GM18867 (cell line): ENCODE data around the gene TPD52L1.

ENCODE experiments used
- ATAC-seq: cut with Tn5 transposase; IDR thresholded peaks from one replicate; pipeline ENCODE4 v1.9.1; 2021; ENCODE audit warnings: mild to moderate bottlenecking, moderate library complexity; ENCODE audit not compliant: unreplicated experiment

Gene TPD52L1

DNA sequence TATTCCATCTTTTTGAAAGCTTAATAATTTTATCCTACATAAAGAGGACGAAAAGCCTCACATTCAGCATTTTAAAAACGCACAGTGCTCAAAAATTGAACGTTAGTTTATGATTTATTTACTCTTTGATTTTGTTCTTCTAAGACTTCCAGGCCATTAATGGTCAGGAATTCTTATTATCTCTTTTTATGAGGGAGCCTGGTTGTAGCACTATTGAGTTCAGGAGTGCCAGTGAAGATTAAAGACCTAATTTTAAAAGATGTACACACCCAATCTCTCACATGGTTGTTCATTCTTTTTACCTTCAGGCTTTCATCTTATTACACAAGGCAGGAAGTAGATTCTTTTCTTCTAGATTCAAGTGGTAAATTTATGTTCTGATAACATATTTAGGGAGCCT is 79.6 kb downstream of the TPD52L1 start:
- no peak for ATAC-seq

DNA sequence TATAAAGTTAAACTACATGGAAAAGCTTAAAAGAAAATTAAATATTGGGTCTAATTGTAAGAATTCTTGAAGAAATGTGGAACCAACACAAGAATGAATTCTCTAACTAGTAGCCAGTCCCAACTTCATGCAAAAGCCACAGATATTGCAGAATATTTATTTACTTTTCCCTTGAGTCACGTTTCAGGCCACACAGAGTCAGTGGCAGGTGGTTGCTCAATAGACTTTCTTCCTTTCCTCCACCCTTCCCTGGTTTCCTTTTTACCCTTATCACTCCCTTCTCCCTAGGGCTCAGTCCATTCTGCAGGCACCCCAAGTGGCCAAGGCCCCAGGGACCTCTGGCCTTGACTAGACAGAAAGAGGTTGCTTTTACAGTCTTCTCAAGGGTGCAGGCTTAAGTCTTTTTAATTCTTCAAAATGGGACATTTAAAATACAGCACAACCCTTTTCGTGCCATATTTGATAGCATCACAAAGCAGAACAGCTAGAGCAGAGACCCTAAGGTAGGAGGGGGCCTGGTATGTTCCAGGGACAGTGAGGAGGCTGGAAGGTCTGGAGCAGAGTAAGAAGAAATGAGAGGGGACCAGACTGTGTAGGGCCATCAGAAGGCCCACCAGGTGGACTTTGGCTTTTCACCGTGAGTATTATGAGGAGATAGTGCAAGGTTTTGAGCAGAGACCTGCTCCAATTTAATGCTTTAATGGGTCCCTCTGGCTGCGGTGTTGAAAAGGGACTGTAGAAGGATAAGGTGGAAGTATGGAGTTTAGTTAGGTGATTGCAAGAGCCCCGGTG is 83.2 kb downstream of the TPD52L1 start:
- no peak for ATAC-seq

- no peak for ATAC-seq
These were observed 84.2 kb downstream of the TPD52L1 start for GRCh38 chr6:125237764-125238163.

- ATAC-seq: no peak
These were observed 91.5 kb downstream of the TPD52L1 start for GRCh38 chr6:125245109-125245508.

DNA sequence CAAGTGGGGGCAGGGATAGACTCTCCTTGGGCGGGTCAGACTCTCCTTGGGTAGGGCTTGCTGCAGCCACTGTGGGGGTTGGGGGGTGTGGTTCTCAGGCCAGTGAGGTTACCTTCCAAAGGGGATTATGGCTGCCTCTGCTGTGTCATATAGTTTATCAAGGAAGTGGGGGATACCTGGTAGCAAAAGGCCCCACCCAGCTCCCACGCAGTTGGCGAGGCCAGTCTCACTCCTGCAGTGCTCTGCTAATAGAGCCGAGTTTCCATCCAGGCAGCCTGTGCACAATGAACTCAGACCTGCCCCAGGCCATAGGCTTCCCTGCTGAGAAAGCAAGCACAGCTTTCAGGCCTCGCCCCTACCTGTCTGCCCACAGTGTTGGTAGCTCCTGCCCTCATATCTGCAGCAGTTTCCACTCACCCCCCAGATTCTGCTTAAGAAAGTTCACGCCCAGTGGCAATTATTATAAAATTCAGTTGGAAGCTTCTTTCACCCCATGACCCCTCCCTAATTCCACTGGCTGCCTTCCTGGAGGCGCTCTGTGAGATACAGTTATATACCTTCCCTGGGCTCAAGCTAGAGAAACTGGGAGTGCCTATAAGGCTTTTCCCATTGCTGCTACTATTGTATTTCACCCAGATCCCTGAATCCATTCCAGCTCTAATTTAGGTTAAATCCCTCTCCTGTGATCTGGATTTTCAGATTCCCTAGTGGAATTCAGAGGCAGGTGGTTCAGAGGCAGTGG is 92.1 kb downstream of the TPD52L1 start:
- no peak for ATAC-seq

DNA sequence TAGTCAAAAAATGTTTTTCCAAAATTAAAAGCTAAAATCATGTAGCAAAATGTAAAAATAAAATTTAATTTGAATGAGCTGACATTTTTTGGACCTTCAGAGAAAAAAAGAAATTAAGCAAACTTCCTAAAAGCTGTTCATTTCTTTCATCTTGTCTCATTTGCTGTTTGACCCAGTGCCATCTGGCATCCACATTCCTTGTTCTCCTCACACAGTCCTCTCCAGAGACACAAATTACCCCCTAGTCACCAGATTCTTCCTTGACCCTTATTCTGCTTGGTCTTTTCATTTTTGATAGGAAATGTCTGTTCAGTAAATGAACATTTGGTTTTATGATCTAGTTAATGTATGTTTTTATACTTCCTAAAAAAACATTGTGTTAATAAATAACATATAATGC is 93.0 kb downstream of the TPD52L1 start:
- ATAC-seq: no peak

DNA sequence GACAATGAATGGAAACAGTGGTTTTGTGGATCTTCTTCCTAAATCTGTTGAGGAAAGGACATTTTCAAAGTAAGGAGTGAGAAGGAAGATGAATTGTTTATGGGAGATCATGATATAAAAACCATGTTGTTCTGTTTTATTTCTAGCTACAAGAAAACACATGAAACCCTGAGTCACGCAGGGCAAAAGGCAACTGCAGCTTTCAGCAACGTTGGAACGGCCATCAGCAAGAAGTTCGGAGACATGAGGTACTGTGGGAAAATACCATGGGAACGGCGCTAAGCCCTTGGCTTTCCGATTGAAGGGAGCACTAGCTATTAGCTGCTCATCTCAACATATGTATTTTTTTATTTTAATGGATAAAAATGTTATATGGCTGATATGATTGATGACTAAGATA is 94.6 kb downstream of the TPD52L1 start:
- no peak for ATAC-seq

- ATAC-seq: no peak
These were observed 96.9 kb downstream of the TPD52L1 start for GRCh38 chr6:125250511-125250910.

DNA sequence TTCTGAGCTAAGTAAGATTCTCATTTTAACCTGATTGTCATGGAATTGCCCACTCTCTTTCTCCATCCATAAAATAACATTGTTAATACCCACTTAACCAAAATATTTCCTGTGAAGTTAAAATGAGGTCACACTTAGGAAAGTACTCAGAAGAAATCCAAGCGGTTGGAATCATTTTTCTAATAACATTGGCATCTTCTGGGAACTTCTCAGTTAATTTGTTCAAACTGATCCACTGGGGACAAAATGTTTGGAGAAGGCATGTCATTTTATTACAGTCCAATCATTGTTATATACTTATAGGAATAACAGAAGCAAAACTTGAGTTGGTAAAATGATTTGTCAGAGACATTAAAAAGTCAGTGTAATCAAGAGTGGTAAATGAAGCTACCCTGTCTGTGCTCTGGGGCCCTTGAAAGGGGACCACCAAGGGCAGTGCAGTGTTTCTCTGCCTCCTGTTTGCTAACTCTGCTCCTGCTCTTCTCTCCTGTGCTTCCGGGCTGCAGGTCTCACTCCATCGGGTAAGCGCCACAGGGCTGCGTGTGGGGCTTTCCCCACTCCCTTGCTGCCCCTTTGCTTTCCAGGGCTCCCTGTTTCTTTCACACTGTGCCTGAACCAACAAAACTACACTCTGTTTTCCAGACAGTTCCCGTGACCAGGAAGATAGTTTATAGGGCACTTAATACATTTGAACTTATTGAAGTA is 98.1 kb downstream of the TPD52L1 start:
- ATAC-seq: no peak

GRCh38 chr6:125252891-125253290 is 99.3 kb downstream of the TPD52L1 start:
- ATAC-seq: no peak

GRCh38 chr6:125253881-125254280 is 100.3 kb downstream of the TPD52L1 start:
- ATAC-seq: no peak

DNA sequence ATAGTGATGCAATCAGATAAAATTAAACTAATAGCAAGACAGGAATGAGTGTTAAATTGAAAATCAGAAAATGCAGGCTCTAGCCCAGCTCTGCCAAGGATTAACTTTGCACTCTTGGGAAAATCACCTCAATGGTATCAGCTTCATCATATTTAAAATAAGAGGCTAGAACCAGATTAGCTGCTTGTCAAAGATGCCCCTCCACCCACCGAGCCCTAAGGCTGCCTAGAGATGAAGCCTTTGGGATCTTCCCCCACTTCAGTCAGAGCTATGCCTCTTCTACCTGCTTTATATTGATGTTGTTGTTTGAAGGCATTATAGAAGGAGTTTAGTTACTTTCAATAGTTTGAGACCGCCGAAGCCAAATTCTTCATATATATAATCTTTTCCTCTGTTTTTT is 100.7 kb downstream of the TPD52L1 start:
- no peak for ATAC-seq

DNA sequence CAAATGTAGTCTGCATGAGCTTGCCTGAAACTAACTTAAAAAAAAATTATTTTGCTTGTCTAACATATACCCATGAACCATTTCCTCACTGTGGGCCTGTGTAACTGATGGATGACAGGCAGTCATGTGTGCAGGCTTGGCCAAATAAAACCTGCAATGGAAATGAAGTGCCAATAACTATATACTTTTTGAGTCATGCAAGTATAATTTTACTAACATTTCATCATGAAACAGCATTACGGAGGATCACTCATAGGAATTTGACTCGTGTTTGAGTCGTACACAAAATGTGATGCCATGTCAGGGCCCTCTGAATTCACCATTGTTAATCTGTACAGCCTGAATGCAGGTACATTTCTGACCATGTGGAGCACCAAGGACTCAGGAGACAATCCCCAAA is 101.6 kb downstream of the TPD52L1 start:
- no peak for ATAC-seq

GRCh38 chr6:125257351-125257750 is 103.8 kb downstream of the TPD52L1 start:
- no peak for ATAC-seq

DNA sequence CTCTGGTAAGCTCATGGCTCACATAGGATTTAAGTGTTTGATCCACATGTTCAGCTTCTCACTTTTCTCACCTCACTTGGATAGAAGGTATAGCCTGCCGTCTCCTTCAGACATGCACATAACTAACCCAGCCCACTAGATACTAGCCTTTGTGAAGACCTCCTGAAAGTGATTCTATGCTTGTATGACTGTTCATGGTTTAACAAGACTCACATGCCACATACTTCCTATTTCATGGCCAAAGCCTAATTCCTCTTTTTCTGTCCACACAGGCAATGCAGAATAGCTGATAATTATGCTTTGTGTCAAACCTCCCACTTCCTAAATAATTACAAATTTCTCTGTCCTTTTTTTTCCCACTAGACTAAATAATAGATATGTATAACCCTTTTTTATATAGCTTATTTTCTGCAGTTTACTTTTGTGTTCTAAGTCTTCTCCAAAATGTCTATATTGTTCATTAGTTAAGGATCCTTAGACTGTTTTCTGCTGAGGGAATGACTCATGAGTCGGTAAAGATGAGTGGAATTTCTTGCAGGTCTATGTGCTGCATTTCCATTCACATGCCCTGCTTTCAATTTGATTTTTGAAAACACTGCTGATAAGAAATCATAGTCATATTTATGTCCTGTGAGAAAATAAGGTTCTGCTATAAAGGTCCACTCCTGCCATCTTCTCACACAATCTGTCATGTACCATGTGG is 105.2 kb downstream of the TPD52L1 start:
- ATAC-seq: no peak

GRCh38 chr6:125259354-125259736 is 105.8 kb downstream of the TPD52L1 start:
- no peak for ATAC-seq

GRCh38 chr6:125262016-125263013 is 108.7 kb downstream of the TPD52L1 start:
- no peak for ATAC-seq

GRCh38 chr6:125264476-125264875 is 110.9 kb downstream of the TPD52L1 start:
- no peak for ATAC-seq

GRCh38 chr6:125267806-125268523 is 114.4 kb downstream of the TPD52L1 start:
- ATAC-seq: no peak
